ENCODE data around the gene TSC2. TPM values are rescaled to one million over a fixed set of nuclear protein-coding genes. Genes with fewer than 3 reads are reported as not detected.

The TSC2 gene
- total and polyA plus RNA-seq, 4 donors, result 23.3 to 51.2 (median 28.7) TPM

GRCh38 chr16:2089706-2090480 is 42.1 kb downstream of the TSC2 start (continued):
- TF ChIP-seq ATF3 (IDR thresholded peaks at IDR 0.05), result no peak
- TF ChIP-seq TAF1 (conservative IDR thresholded peaks at IDR 0.05), result no peak
- TF ChIP-seq SP1 (IDR thresholded peaks at IDR 0.05), result no peak
- no peak for TF ChIP-seq JUND (IDR thresholded peaks at IDR 0.05)
- TF ChIP-seq RXRA (IDR thresholded peaks at IDR 0.05), result no peak

GRCh38 chr16:2090481-2090776 is 42.6 kb downstream of the TSC2 start:
- 62% methylated on average over 14 of the region's 14 CpGs for WGBS
- Histone ChIP-seq H3K9me3 (ENCODE audit: control insufficient read depth in 4 of 4, low read length in 3 of 4) (no peaks in the 10 kb centered on the region), H3K4me3 (ENCODE audit: low read depth in 1 of 3, low read length in 3 of 3) (no peak overlapping the region), H3K4me1 (ENCODE audit: control insufficient read depth in 4 of 4, insufficient read depth in 4 of 4, low read length in 3 of 4) (peaks cover 16 to 61% (median 41%) of the 10 kb centered on the region in 4 donors), H3K36me3 (ENCODE audit: control insufficient read depth in 4 of 4, insufficient read depth in 3 of 4, low read depth in 1 of 4, low read length in 3 of 4) (peaks cover 3 to 31% (median 18%) of the 10 kb centered on the region in 4 donors), H3K27ac (ENCODE audit: low read depth in 1 of 2, low read length in 2 of 2) (peak overlapping the region; percentile 20 to 32), H3K27me3 (ENCODE audit: control insufficient read depth in 4 of 4, insufficient read depth in 4 of 4, low read length in 3 of 4) (no peaks in the 10 kb centered on the region), H3K9ac (ENCODE audit: low read depth in 1 of 2, low read length in 2 of 2) (no peak overlapping the region)
- no peak for DNase-seq (ENCODE audit: low spot score)
- TF ChIP-seq GABPA (IDR thresholded peaks at IDR 0.05 in 1 of 2, conservative IDR thresholded peaks at IDR 0.05 in 1 of 2), result no peak

DNA sequence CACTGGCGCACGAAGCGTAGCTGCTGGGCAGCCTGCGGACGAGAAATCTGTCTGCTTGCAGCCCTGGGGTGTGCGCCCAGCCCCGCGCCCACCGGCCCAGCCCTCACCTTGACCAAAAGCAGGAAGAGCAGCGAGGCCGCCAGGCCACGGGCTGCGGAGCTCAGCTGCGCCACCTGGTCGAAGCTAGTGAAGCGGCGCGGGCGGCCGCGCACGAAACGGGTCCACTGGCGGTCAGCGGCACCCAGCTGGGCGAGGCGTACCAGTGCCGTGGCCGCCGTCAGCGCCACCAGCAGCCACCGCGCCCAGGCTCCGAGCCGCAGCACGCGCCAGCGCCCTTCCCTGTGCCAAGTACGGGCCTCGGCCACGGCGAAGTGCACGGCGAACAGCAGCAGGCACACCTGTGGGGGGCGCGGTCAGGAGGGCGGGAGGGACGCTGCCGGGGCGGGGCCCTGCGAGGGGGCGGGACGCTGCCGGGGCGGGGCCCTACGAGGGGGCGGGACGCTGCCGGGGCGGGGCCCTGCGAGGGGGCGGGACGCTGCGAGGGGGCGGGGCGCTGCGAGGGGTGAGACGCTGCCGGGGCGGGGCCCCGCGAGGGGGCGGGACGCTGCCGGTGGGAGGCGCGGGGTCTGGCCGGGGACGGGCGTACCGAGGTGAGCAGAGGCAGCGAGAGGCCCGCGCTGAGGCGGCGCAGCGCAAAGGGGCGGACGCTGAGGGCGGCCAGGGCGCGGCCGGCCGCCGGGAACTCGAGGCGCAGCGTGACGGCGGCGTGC is 43.2 kb downstream of the TSC2 start:
- TF ChIP-seq RAD21 (IDR thresholded peaks at IDR 0.05) (peak in 1 of 2 donors; percentile 49), NR2F2 (IDR thresholded peaks at IDR 0.05) (no peak), JUND (IDR thresholded peaks at IDR 0.05) (no peak), REST (IDR thresholded peaks at IDR 0.05) (no peak), EGR1 (IDR thresholded peaks at IDR 0.05; ENCODE audit: low read depth in 2 of 2) (no peak), HNF4A (conservative IDR thresholded peaks at IDR 0.05) (no peak), HNF4G (IDR thresholded peaks at IDR 0.05) (no peak)
- TF ChIP-seq, protein P1, sequence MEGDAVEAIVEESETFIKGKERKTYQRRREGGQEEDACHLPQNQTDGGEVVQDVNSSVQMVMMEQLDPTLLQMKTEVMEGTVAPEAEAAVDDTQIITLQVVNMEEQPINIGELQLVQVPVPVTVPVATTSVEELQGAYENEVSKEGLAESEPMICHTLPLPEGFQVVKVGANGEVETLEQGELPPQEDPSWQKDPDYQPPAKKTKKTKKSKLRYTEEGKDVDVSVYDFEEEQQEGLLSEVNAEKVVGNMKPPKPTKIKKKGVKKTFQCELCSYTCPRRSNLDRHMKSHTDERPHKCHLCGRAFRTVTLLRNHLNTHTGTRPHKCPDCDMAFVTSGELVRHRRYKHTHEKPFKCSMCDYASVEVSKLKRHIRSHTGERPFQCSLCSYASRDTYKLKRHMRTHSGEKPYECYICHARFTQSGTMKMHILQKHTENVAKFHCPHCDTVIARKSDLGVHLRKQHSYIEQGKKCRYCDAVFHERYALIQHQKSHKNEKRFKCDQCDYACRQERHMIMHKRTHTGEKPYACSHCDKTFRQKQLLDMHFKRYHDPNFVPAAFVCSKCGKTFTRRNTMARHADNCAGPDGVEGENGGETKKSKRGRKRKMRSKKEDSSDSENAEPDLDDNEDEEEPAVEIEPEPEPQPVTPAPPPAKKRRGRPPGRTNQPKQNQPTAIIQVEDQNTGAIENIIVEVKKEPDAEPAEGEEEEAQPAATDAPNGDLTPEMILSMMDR (IDR thresholded peaks at IDR 0.05; ENCODE audit: low read depth, low read length, missing input control), result peak; percentile 22
- Histone ChIP-seq H3K9me3 (ENCODE audit: control insufficient read depth in 4 of 4, low read length in 3 of 4) (no peaks in the 10 kb centered on the region), H3K36me3 (ENCODE audit: control insufficient read depth in 4 of 4, insufficient read depth in 3 of 4, low read depth in 1 of 4, low read length in 3 of 4) (peaks cover 4 to 37% (median 18%) of the 10 kb centered on the region in 4 donors), H3K27me3 (ENCODE audit: control insufficient read depth in 4 of 4, insufficient read depth in 4 of 4, low read length in 3 of 4) (no peaks in the 10 kb centered on the region), H3K4me3 (ENCODE audit: low read depth in 1 of 3, low read length in 3 of 3) (no peak overlapping the region), H3K4me1 (ENCODE audit: control insufficient read depth in 4 of 4, insufficient read depth in 4 of 4, low read length in 3 of 4) (peaks cover 16 to 59% (median 39%) of the 10 kb centered on the region in 4 donors), H3K9ac (ENCODE audit: low read depth in 1 of 2, low read length in 2 of 2) (no peak overlapping the region), H3K27ac (ENCODE audit: low read depth in 1 of 2, low read length in 2 of 2) (peak overlapping the region; percentile 20 to 32)
- 48% methylated on average over 101 of the region's 101 CpGs for WGBS
- peak; percentile 86 for DNase-seq (ENCODE audit: low spot score)

Measured in liver (tissue), 9 donors.